ENCODE results near the gene C17orf100.

C17orf100 gene

GRCh38 chr17:6695565-6695964, 44.0 kb downstream of the C17orf100 start:
- H3K79me1 ChIP-seq (replicated peaks; ENCODE audit: low read length, poor library complexity, severe bottlenecking) = no peaks in the 10 kb centered on the region
- no peak overlapping the region for H2AFZ ChIP-seq (ENCODE audit: low read depth, low read length)
- no peak overlapping the region for H2BK15ac ChIP-seq (ENCODE audit: low read depth, poor library complexity, severe bottlenecking)
- H4K8ac ChIP-seq (ENCODE audit: low read length) = no peak overlapping the region
- H3K4me2 ChIP-seq (ENCODE audit: low read length, poor library complexity, severe bottlenecking) = no peak overlapping the region
- H2AK5ac ChIP-seq (ENCODE audit: low read length, severe bottlenecking) = no peak overlapping the region
- H2BK5ac ChIP-seq (ENCODE audit: low read depth, low read length, poor library complexity, severe bottlenecking) = no peak overlapping the region
- H3K27ac ChIP-seq (ENCODE audit: low read length, poor library complexity, severe bottlenecking) = no peak overlapping the region
- no peak overlapping the region for H3K23ac ChIP-seq (ENCODE audit: low read length in 2 of 2)
- H3K4me3 ChIP-seq (ENCODE audit: insufficient read depth in 1 of 2, low read depth in 1 of 2, low read length in 2 of 2) = no peak overlapping the region
- no peaks in the 10 kb centered on the region for H3K36me3 ChIP-seq (ENCODE audit: control insufficient read depth in 1 of 2, insufficient read depth in 2 of 2, low read depth in 1 of 2, low read length in 2 of 2)
- H3K4ac ChIP-seq (ENCODE audit: low read depth in 1 of 2, low read length in 2 of 2) = no peak overlapping the region
- no peaks in the 10 kb centered on the region for H3K4me1 ChIP-seq (ENCODE audit: control insufficient read depth, insufficient read depth, low read depth, low read length)
- no peak overlapping the region for H3K18ac ChIP-seq (ENCODE audit: low read depth in 1 of 2, low read length in 2 of 2)
- H4K91ac ChIP-seq (ENCODE audit: low read length) = no peak overlapping the region
- H3K27me3 ChIP-seq (ENCODE audit: control insufficient read depth in 1 of 2, insufficient read depth in 1 of 2, low read length in 2 of 2) = peaks cover 0 to 60% of the 10 kb centered on the region in 2 experiments
- no peak for DNase-seq
- no peaks in the 10 kb centered on the region for H3K9me3 ChIP-seq (ENCODE audit: control insufficient read depth, low read length)
- no peak overlapping the region for H3K9ac ChIP-seq (ENCODE audit: low read length)
- 77% methylated on average over 13 of the region's 13 CpGs for whole genome bisulfite sequencing
- no peak overlapping the region for H2BK12ac ChIP-seq (ENCODE audit: low read length in 2 of 2)
- no peak overlapping the region for H2BK120ac ChIP-seq (ENCODE audit: low read depth, low read length)
- no peak overlapping the region for H3K14ac ChIP-seq (ENCODE audit: low read length in 2 of 2)

GRCh38 chr17:6696906-6697305, 45.3 kb downstream of the C17orf100 start:
- WGBS = 78% methylated on average over 5 of the region's 5 CpGs

GRCh38 chr17:6698004-6698403, 46.4 kb downstream of the C17orf100 start:
- H2AK5ac ChIP-seq (ENCODE audit: low read length, severe bottlenecking) = no peak overlapping the region
- H3K36me3 ChIP-seq (ENCODE audit: control insufficient read depth in 1 of 2, insufficient read depth in 2 of 2, low read depth in 1 of 2, low read length in 2 of 2) = no peaks in the 10 kb centered on the region
- no peak overlapping the region for H2BK12ac ChIP-seq (ENCODE audit: low read length in 2 of 2)
- H3K27ac ChIP-seq (ENCODE audit: low read length, poor library complexity, severe bottlenecking) = no peak overlapping the region
- no peak overlapping the region for H3K9ac ChIP-seq (ENCODE audit: low read length)
- no peak overlapping the region for H4K8ac ChIP-seq (ENCODE audit: low read length)
- no peak overlapping the region for H4K91ac ChIP-seq (ENCODE audit: low read length)
- no peak overlapping the region for H3K4me2 ChIP-seq (ENCODE audit: low read length, poor library complexity, severe bottlenecking)
- H3K79me1 ChIP-seq (replicated peaks; ENCODE audit: low read length, poor library complexity, severe bottlenecking) = no peaks in the 10 kb centered on the region
- no peak overlapping the region for H2AFZ ChIP-seq (ENCODE audit: low read depth, low read length)
- H2BK120ac ChIP-seq (ENCODE audit: low read depth, low read length) = no peak overlapping the region
- DNase-seq = no peak
- H3K9me3 ChIP-seq (ENCODE audit: control insufficient read depth, low read length) = no peaks in the 10 kb centered on the region
- H3K4me1 ChIP-seq (ENCODE audit: control insufficient read depth, insufficient read depth, low read depth, low read length) = no peaks in the 10 kb centered on the region
- peaks cover 4 to 45% of the 10 kb centered on the region in 2 experiments for H3K27me3 ChIP-seq (ENCODE audit: control insufficient read depth in 1 of 2, insufficient read depth in 1 of 2, low read length in 2 of 2)
- no peak overlapping the region for H3K23ac ChIP-seq (ENCODE audit: low read length in 2 of 2)
- no peak overlapping the region for H2BK15ac ChIP-seq (ENCODE audit: low read depth, poor library complexity, severe bottlenecking)
- H3K4me3 ChIP-seq (ENCODE audit: insufficient read depth in 1 of 2, low read depth in 1 of 2, low read length in 2 of 2) = no peak overlapping the region
- no peak overlapping the region for H3K4ac ChIP-seq (ENCODE audit: low read depth in 1 of 2, low read length in 2 of 2)
- H3K14ac ChIP-seq (ENCODE audit: low read length in 2 of 2) = no peak overlapping the region
- no peak overlapping the region for H3K18ac ChIP-seq (ENCODE audit: low read depth in 1 of 2, low read length in 2 of 2)
- 80% methylated on average over 11 of the region's 11 CpGs for WGBS
- H2BK5ac ChIP-seq (ENCODE audit: low read depth, low read length, poor library complexity, severe bottlenecking) = no peak overlapping the region

More at GRCh38 chr17:6696906-6697305, 45.3 kb downstream of the C17orf100 start:
- Histone ChIP-seq H2BK120ac (ENCODE audit: low read depth, low read length) (no peak overlapping the region), H3K79me1 (replicated peaks; ENCODE audit: low read length, poor library complexity, severe bottlenecking) (no peaks in the 10 kb centered on the region), H3K27me3 (ENCODE audit: control insufficient read depth in 1 of 2, insufficient read depth in 1 of 2, low read length in 2 of 2) (peaks cover 4 to 47% of the 10 kb centered on the region in 2 experiments), H2AFZ (ENCODE audit: low read depth, low read length) (no peak overlapping the region), H3K4me3 (ENCODE audit: insufficient read depth in 1 of 2, low read depth in 1 of 2, low read length in 2 of 2) (no peak overlapping the region), H2BK12ac (ENCODE audit: low read length in 2 of 2) (no peak overlapping the region), H3K23ac (ENCODE audit: low read length in 2 of 2) (no peak overlapping the region), H3K9ac (ENCODE audit: low read length) (no peak overlapping the region), H2BK5ac (ENCODE audit: low read depth, low read length, poor library complexity, severe bottlenecking) (no peak overlapping the region), H4K8ac (ENCODE audit: low read length) (no peak overlapping the region), H4K91ac (ENCODE audit: low read length) (no peak overlapping the region), H3K4ac (ENCODE audit: low read depth in 1 of 2, low read length in 2 of 2) (no peak overlapping the region), H3K4me1 (ENCODE audit: control insufficient read depth, insufficient read depth, low read depth, low read length) (no peaks in the 10 kb centered on the region), H2BK15ac (ENCODE audit: low read depth, poor library complexity, severe bottlenecking) (no peak overlapping the region), H3K27ac (ENCODE audit: low read length, poor library complexity, severe bottlenecking) (no peak overlapping the region), H2AK5ac (ENCODE audit: low read length, severe bottlenecking) (no peak overlapping the region), H3K9me3 (ENCODE audit: control insufficient read depth, low read length) (no peaks in the 10 kb centered on the region), H3K4me2 (ENCODE audit: low read length, poor library complexity, severe bottlenecking) (no peak overlapping the region), H3K18ac (ENCODE audit: low read depth in 1 of 2, low read length in 2 of 2) (no peak overlapping the region), H3K14ac (ENCODE audit: low read length in 2 of 2) (no peak overlapping the region), H3K36me3 (ENCODE audit: control insufficient read depth in 1 of 2, insufficient read depth in 2 of 2, low read depth in 1 of 2, low read length in 2 of 2) (no peaks in the 10 kb centered on the region)
- no peak for DNase-seq

GRCh38 chr17:6699997-6700947, 48.7 kb downstream of the C17orf100 start:
- no peak overlapping the region for H3K27ac ChIP-seq (ENCODE audit: low read length, poor library complexity, severe bottlenecking)
- DNase-seq = no peak
- H3K18ac ChIP-seq (ENCODE audit: low read depth in 1 of 2, low read length in 2 of 2) = no peak overlapping the region
- H3K4ac ChIP-seq (ENCODE audit: low read depth in 1 of 2, low read length in 2 of 2) = no peak overlapping the region
- no peak overlapping the region for H2BK120ac ChIP-seq (ENCODE audit: low read depth, low read length)
- no peaks in the 10 kb centered on the region for H3K9me3 ChIP-seq (ENCODE audit: control insufficient read depth, low read length)
- no peak overlapping the region for H2BK12ac ChIP-seq (ENCODE audit: low read length in 2 of 2)
- H2BK5ac ChIP-seq (ENCODE audit: low read depth, low read length, poor library complexity, severe bottlenecking) = no peak overlapping the region
- no peak overlapping the region for H4K91ac ChIP-seq (ENCODE audit: low read length)
- no peak overlapping the region for H2BK15ac ChIP-seq (ENCODE audit: low read depth, poor library complexity, severe bottlenecking)
- no peak overlapping the region for H3K23ac ChIP-seq (ENCODE audit: low read length in 2 of 2)
- H2AK5ac ChIP-seq (ENCODE audit: low read length, severe bottlenecking) = no peak overlapping the region
- H3K4me2 ChIP-seq (ENCODE audit: low read length, poor library complexity, severe bottlenecking) = no peak overlapping the region
- H3K27me3 ChIP-seq (ENCODE audit: control insufficient read depth in 1 of 2, insufficient read depth in 1 of 2, low read length in 2 of 2) = peaks cover 8 to 48% of the 10 kb centered on the region in 2 experiments
- no peaks in the 10 kb centered on the region for H3K36me3 ChIP-seq (ENCODE audit: control insufficient read depth in 1 of 2, insufficient read depth in 2 of 2, low read depth in 1 of 2, low read length in 2 of 2)
- H3K4me1 ChIP-seq (ENCODE audit: control insufficient read depth, insufficient read depth, low read depth, low read length) = no peaks in the 10 kb centered on the region
- no peak overlapping the region for H4K8ac ChIP-seq (ENCODE audit: low read length)
- no peak overlapping the region for H3K14ac ChIP-seq (ENCODE audit: low read length in 2 of 2)
- H3K4me3 ChIP-seq (ENCODE audit: insufficient read depth in 1 of 2, low read depth in 1 of 2, low read length in 2 of 2) = no peak overlapping the region
- no peak overlapping the region for H2AFZ ChIP-seq (ENCODE audit: low read depth, low read length)
- H3K79me1 ChIP-seq (replicated peaks; ENCODE audit: low read length, poor library complexity, severe bottlenecking) = no peaks in the 10 kb centered on the region
- WGBS = 73% methylated on average over 16 of the region's 16 CpGs
- H3K9ac ChIP-seq (ENCODE audit: low read length) = no peak overlapping the region
